ENCODE data around the gene ITPR3. TPM values are rescaled to one million over a fixed set of nuclear protein-coding genes. Genes with fewer than 3 reads are reported as not detected.

The ITPR3 gene
- polyA plus RNA-seq, 1 donor (not counting 4 experiments of a cell fraction or from before 2014, with no cell fraction given), result 43.3 TPM

DNA sequence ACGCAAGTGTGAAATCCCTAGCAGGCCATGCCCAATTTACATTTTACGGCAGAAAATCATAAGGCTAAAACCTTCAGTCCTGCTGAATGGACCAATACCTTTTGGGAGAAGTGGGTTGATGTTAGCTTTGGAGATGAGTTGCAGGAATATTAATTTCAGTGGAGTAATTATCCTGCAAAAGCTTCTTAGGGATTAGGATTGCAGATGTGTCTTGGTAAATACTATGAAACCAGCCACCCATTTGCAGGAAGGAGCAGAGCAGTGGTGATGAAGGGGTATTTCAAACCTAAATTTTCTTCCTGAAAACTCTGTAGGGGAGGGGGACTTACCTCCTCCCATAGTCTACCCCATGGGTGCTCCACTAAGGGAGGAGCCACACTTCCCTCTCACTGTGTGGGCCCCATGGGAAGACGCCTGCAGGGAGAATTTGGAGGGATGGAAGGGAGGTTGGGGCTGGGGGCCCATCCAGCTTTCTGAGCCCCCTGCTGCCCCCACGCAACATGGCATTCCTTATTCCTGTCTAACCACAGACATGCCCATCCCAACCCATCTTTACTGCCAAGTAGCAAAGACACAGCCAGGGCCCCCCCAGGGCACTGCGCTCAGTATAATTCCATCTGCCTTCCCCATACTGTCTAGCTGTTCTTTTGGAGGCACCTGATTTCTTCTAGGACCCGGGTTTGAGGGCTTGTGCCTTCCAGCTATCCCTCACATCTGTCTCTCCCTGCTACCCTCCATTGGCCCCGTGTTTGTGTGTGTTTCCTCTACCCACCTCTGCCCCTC is 105.0 kb downstream of the ITPR3 start:
- no peaks in the 10 kb centered on the region for H3K9me1 ChIP-seq (ENCODE audit: control insufficient read depth, extremely low read depth, insufficient read depth, low read length)
- H3K9me3 ChIP-seq (ENCODE audit: control insufficient read depth, low read depth, low read length), result no peaks in the 10 kb centered on the region
- H3K4me1 ChIP-seq (ENCODE audit: control insufficient read depth, extremely low read depth, insufficient read depth, low read length), result no peaks in the 10 kb centered on the region
- peaks cover 30% of the 10 kb centered on the region for H3K27me3 ChIP-seq (ENCODE audit: control insufficient read depth, extremely low read depth, insufficient read depth, low read length)
- H3K4me2 ChIP-seq (ENCODE audit: control insufficient read depth, extremely low read depth, insufficient read depth, low read depth, low read length), result no peak overlapping the region
- H4K20me1 ChIP-seq (ENCODE audit: control insufficient read depth, extremely low read depth, insufficient read depth, low read length), result no peaks in the 10 kb centered on the region
- H3K9ac ChIP-seq (ENCODE audit: control insufficient read depth, extremely low read depth, insufficient read depth, low read length), result no peak overlapping the region
- no peak overlapping the region for H3K27ac ChIP-seq (ENCODE audit: control insufficient read depth, insufficient read depth, low read length)
- no peaks in the 10 kb centered on the region for H3K36me3 ChIP-seq (ENCODE audit: control insufficient read depth in 2 of 2, extremely low read depth in 1 of 2, insufficient read depth in 2 of 2, low read length in 2 of 2)
- dilution Hi-C loops (cut with MboI; ENCODE audit: extremely low pct_ligation_motif_present, low sequenced_read_pairs), result no loop called here
- H3K79me2 ChIP-seq (ENCODE audit: control insufficient read depth, insufficient read depth, low read length), result no peaks in the 10 kb centered on the region
- H2AFZ ChIP-seq (ENCODE audit: control insufficient read depth, low read length), result no peak overlapping the region
- no peak overlapping the region for H3K4me3 ChIP-seq (ENCODE audit: control insufficient read depth in 2 of 3, extremely low read depth in 1 of 3, insufficient read depth in 2 of 3, low read depth in 1 of 3, low read length in 3 of 3)
- TF ChIP-seq, protein P1, sequence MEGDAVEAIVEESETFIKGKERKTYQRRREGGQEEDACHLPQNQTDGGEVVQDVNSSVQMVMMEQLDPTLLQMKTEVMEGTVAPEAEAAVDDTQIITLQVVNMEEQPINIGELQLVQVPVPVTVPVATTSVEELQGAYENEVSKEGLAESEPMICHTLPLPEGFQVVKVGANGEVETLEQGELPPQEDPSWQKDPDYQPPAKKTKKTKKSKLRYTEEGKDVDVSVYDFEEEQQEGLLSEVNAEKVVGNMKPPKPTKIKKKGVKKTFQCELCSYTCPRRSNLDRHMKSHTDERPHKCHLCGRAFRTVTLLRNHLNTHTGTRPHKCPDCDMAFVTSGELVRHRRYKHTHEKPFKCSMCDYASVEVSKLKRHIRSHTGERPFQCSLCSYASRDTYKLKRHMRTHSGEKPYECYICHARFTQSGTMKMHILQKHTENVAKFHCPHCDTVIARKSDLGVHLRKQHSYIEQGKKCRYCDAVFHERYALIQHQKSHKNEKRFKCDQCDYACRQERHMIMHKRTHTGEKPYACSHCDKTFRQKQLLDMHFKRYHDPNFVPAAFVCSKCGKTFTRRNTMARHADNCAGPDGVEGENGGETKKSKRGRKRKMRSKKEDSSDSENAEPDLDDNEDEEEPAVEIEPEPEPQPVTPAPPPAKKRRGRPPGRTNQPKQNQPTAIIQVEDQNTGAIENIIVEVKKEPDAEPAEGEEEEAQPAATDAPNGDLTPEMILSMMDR (optimal IDR thresholded peaks at IDR 0.05 in 1 of 3, IDR thresholded peaks at IDR 0.05 in 1 of 3, conservative IDR thresholded peaks at IDR 0.05 in 1 of 3; ENCODE audit: extremely low read depth in 1 of 3, insufficient read depth in 2 of 3, low read length in 3 of 3), result no peak
- TF ChIP-seq EZH2 (IDR thresholded peaks at IDR 0.05; ENCODE audit: low read length), result no peak
- FAIRE-seq (no peak), DNase-seq (ENCODE audit: low read depth, low spot score) (no peak)

DNA sequence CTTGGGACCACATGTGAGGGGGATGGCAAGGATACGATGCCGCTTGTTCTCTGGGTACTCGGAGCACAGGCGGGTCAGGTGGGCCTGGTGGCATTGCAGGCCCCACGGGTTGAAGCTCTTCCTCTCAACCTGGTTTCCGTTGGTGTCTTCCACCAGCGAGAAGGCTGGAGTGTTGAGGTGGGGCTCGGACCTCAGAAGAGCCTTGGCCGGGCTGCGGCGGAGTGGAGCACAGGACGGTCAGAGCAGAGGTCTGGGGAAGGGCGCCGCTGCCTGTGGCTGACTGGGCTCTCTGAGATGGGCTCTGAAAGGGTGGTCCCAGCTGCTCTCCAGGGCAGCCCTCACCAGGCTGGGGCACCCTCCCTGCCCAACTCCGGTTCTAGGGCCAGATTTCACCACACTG is 105.6 kb downstream of the ITPR3 start:
- no peak for DNase-seq (ENCODE audit: low read depth, low spot score)
- Histone ChIP-seq H3K9me3 (ENCODE audit: control insufficient read depth, low read depth, low read length) (no peaks in the 10 kb centered on the region), H3K9ac (ENCODE audit: control insufficient read depth, extremely low read depth, insufficient read depth, low read length) (no peak overlapping the region), H3K9me1 (ENCODE audit: control insufficient read depth, extremely low read depth, insufficient read depth, low read length) (no peaks in the 10 kb centered on the region), H3K36me3 (ENCODE audit: control insufficient read depth in 2 of 2, extremely low read depth in 1 of 2, insufficient read depth in 2 of 2, low read length in 2 of 2) (no peaks in the 10 kb centered on the region), H3K4me2 (ENCODE audit: control insufficient read depth, extremely low read depth, insufficient read depth, low read depth, low read length) (no peak overlapping the region), H4K20me1 (ENCODE audit: control insufficient read depth, extremely low read depth, insufficient read depth, low read length) (no peaks in the 10 kb centered on the region), H3K4me1 (ENCODE audit: control insufficient read depth, extremely low read depth, insufficient read depth, low read length) (no peaks in the 10 kb centered on the region), H3K27me3 (ENCODE audit: control insufficient read depth, extremely low read depth, insufficient read depth, low read length) (peaks cover 30% of the 10 kb centered on the region), H3K4me3 (ENCODE audit: control insufficient read depth in 2 of 3, extremely low read depth in 1 of 3, insufficient read depth in 2 of 3, low read depth in 1 of 3, low read length in 3 of 3) (no peak overlapping the region), H3K79me2 (ENCODE audit: control insufficient read depth, insufficient read depth, low read length) (no peaks in the 10 kb centered on the region), H2AFZ (ENCODE audit: control insufficient read depth, low read length) (no peak overlapping the region), H3K27ac (ENCODE audit: control insufficient read depth, insufficient read depth, low read length) (no peak overlapping the region)
- dilution Hi-C loops (cut with MboI; ENCODE audit: extremely low pct_ligation_motif_present, low sequenced_read_pairs), result no loop called here
- FAIRE-seq, result no peak
- TF ChIP-seq EZH2 (IDR thresholded peaks at IDR 0.05; ENCODE audit: low read length), result no peak
- TF ChIP-seq, protein P1 (optimal IDR thresholded peaks at IDR 0.05 in 1 of 3, IDR thresholded peaks at IDR 0.05 in 1 of 3, conservative IDR thresholded peaks at IDR 0.05 in 1 of 3; ENCODE audit: extremely low read depth in 1 of 3, insufficient read depth in 2 of 3, low read length in 3 of 3), result no peak

Data from keratinocyte (primary cell).